Renal cortex interstitium (tissue), 11 donors: ENCODE results near the gene CNTN5. TPM values are rescaled to one million over a fixed set of nuclear protein-coding genes. Genes with fewer than 3 reads are reported as not detected.
"Not testable (repeated sequence)": the region's sequence is repeated elsewhere in the genome, so short reads cannot be mapped to it uniquely, and the experiment has no call there.

ENCODE experiments used
- DNase-seq, 11 donors: peaks; one replicate each; pipeline ENCODE4 v3.0.0-alpha.2; 2013; ENCODE audit warnings: low read depth in 9 of 11, low spot score in 4 of 11; ENCODE audit errors: extremely low read depth in 1 of 11
- polyA plus RNA-seq, 3 donors: library from polyadenylated mRNA; unstranded; fragments of 120-200 nt; gene quantifications; one replicate each; pipeline ENCODE4 v1.2.1, GENCODE V29; 2013; ENCODE audit not compliant: insufficient read length in 3 of 3

Gene CNTN5
- polyA plus RNA-seq, 3 donors = 19.5 to 24.5 (median 20.4) TPM

DNA sequence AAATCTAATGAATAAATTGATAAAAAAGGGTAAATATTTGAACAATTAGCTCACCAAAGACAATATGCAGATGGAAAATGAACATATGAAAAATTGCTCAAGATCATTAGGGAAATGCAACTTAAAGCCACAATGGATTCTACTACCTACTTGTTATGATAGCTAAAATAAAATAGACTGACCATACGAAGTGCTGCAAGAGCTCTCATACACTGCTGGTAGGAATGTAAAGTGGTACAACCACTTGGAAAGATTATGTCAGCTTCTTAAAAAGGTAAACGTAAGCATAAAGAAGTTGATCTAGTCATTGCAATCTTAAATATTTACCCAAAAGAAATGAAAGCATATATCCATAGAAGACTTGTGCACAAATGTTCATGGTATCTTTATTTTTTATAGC is 1162.2 kb downstream of the CNTN5 start:
- DNase-seq = no peak

- no peak for DNase-seq
Measured at GRCh38 chr11:100185588-100185987, 1164.8 kb downstream of the CNTN5 start.

DNA sequence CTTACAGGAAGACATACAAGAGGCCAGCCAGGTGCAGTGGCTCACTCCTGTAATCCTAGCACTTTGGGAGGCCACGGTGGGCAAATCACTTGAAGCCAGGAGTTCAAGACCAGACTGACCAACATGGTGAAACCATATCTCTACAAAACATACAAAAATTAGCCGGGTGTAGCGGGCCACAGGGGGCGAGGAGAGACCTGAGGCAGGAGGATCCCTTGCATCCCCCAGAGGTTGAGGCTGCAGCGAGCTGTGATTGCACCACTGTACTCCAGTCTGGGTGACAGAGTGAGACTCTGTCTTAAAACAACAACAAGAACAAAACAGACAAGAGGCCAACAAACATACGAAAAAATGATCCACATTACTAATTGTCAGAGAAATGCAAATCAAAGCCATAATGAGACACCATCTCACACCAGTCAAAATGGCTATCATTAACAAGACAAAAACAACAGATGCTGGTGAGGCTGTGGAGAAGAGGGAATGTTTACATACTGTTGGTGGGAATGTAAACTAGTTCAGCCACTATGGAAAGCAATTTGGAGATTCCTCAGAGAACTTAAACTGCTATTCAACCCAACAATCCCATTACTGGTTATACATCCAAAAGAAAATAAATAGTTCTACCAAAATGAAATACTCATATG is 1167.5 kb downstream of the CNTN5 start:
- no peak for DNase-seq

DNA sequence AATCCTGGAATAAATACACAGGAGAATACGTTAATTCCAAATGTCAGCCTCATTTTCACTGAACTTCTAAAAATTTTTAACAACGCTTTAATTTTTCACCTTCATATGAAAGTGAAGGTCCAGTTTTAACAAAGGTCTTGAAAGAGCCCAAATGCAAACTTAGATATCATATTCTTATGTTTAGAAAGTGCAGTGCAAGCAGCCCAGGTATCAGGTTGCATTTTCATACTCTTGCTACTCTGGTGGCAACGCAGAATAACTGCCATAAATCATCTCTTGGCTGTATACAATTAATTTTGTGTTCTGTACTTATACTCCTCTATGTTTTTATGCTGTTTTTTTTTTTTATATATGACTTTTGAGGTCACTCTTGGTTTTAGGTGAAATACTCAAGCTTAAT is 1169.6 kb downstream of the CNTN5 start:
- no peak for DNase-seq

GRCh38 chr11:100192181-100192580 is 1171.4 kb downstream of the CNTN5 start:
- no peak for DNase-seq

GRCh38 chr11:100203789-100204188 is 1183.0 kb downstream of the CNTN5 start:
- DNase-seq = no peak

DNA sequence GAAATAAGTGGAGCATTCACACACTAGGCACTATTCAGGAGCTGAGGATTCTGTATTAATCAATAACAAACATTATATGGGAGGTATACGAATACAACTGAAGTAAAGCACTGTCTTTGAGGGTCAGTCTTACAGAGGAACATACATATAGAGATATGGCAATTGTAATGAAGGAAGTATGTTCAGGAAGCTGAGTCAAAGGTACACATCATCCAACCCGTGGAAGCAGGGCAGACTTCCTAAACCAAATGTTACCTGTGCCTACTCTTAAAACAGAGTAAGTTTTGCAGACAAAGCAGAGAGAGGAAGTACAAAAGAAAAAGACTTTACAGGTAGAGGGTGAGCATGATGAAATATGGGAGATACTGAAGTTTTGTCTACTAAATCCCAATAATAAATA is 1185.2 kb downstream of the CNTN5 start:
- DNase-seq = no peak

DNA sequence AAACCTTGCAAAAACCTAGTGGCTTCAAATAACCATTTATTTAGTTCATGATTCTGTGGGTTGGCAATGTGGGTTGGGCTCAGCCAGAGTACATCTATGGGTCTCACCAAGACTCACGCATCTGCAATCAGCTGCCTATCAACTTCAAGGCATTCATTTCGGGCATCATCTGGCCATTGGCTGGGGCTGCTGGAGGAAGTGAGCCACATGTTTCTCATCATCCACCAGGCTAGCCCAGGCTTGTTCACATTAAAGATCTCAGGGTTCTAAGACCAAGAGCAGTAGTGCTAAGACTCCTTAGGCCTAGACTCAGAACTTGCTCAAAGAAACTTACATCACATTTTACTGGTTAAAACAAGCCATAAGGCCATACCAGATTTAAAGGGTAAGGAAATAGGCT is 1187.5 kb downstream of the CNTN5 start:
- DNase-seq = no peak

DNA sequence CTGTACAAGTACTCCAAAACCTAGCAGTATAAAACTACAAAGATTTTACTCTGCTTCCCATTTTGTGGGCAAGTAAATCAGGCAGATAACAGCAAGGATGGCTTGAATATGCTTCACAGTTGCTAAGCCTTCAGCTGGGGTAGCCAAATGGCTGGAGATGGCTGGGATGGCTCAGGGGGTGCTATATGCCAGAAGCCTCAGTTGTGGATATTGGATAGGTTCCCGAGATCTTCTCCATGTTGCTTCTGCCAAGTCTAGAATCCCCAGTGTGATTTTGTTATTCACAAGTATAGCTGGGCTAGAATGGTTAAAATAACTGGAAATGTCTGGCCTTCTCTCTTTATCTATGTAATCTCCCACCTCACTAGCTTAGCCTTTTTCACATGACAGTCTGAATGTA is 1194.0 kb downstream of the CNTN5 start:
- DNase-seq = no peak

- peak in 8 of 11 donors; percentile 6 to 41 (median 24) for DNase-seq
Measured at GRCh38 chr11:100220801-100221200, 1200.1 kb downstream of the CNTN5 start.

DNA sequence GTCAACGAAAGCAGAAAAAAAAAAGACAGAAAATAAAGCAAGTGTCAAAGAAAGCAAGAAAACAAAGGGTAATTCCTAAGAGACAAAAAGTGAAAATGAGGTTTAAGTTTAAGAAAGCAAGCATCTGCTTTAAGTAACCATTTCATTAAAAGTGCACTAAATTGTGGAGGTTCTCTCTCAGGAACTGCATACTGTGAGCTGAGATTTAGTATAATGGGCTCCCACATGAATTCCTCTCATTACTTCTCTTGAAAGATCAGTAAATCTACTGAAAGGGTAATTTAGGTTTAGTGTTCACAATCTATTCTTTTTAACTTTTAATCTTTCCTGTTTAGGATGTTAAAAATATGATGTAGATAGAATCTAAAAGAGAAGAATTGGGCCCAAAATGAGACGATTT is 1201.0 kb downstream of the CNTN5 start:
- peak in 5 of 11 donors; percentile 3 to 19 (median 7) for DNase-seq

GRCh38 chr11:100224541-100225034 is 1203.8 kb downstream of the CNTN5 start:
- DNase-seq = no peak

DNA sequence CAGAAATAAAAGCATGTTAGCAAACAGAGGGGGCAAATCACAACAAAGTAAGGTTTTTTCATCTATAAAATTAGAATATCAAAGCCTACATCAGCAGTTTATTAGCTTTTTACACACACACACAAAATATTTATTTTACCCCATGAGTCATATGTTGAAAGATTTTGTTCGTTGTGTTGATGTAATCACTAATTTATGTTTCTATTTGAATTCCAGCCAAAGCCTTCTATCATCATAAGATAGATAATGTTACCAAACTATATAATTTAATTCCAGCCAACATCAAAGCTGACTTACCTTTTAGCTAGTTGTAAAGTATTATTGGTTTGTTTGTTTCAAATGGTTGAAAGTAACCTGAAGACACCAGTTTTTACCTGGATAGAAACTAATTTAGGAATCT is 1208.3 kb downstream of the CNTN5 start:
- DNase-seq = no peak

DNA sequence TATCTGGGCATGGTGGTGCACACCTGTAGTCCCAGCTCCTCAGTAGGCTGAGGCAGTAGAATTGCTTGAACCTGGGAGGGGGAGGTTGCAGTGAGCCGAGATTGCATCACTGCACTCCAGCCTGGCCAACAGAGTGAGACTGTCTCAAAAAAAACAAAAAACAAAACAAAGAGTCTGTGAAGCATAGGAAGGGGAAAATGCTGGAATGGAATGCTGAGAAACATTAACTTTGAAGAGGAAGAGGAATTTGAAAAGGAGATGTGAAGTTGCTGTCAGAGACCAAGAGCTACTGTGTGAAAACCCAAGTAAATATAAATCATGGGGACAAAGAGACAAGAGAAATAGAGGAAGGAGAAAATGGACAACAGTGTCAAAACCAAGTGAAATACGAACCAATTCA is 1211.3 kb downstream of the CNTN5 start:
- peak in 1 of 11 donors; percentile 12 for DNase-seq

DNA sequence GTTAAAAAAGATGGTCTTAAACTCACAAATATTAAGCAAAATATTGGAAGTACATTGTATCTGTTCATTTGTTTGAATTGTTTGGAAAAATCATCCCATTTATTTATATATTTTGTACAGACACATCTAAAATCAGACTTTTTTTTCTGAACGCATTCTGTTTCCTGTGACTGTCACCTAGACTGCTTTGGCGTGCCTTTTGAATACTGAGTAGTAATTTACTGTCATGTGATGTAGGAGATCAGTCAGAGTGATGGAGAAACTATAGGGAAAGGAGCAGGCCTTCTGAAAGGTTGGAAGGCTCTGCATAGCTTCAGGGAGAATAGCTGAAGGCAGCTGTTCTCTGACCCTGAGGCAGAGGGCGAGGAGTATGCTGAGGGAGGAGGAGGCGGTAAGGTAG is 1214.3 kb downstream of the CNTN5 start:
- DNase-seq = no peak

DNA sequence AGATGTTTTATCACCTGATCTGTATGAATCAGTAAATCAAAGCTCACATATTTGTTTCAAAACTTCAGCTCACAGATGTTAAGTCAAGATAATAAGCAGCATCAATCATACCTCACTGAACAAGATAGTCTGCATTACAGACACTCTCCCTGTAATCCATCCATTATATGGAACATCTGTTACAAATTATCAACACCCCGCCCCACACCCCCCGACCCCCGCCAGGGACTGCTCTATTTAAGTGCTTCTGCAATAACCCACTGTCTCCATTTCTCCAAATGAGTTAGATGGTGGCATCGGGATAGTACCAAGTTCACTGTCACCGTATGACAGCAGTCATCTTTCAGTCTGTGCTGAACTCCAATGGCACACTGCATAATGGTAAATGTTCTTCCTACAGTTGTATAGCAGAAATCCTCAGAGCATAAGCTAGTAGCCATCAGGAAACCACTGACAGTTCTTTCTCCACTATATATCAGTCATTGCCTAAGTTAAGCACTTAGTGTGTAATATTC is 1219.3 kb downstream of the CNTN5 start:
- no peak for DNase-seq

GRCh38 chr11:100247704-100248103 is 1227.0 kb downstream of the CNTN5 start:
- no peak for DNase-seq

DNA sequence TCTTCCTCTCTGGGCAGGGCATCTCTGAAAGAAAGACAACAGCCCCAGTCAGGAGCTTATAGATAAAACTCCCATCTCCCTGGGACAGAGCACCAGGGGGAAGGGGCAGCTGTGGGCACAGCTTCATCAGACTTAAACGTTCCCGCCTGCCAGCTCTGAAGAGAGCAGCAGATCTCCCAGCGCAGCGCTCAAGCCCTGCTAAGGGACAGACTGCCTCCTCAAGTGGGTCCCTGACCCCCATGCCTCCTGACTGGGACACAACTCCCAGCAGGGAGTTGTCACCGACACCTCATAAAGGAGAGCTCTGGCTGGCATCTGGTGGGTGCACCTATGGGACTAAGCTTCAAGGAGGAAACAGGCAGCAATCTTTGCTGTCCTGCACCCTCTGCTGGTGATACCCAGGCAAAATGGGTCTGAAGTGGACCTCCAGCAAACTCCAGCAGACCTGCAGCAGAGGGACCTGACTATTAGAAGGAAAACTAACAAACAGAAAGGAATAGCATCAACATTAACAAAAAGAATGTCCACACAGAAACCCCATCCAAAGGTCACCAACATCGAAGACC is 1236.6 kb downstream of the CNTN5 start:
- DNase-seq = not testable (repeated sequence)

DNA sequence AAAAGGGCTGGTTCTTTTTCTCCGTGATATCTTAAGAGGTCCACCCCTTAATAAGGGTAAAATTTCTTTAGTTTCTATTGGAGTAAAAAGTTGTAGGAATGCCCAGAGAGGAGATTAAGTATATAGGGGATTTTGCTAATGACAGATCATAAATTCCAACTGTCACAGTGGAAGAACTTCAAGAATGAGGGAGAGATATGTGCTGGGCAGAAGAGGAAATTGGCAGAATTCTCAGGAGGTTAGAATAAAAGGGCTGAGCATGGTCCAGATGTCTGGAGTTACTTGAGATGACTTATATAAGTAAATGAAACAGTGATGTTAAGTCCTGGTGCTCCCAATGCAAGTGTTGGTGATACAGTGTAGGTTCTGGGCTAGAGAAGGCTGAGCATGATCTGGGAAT is 1248.8 kb downstream of the CNTN5 start:
- DNase-seq = no peak

DNA sequence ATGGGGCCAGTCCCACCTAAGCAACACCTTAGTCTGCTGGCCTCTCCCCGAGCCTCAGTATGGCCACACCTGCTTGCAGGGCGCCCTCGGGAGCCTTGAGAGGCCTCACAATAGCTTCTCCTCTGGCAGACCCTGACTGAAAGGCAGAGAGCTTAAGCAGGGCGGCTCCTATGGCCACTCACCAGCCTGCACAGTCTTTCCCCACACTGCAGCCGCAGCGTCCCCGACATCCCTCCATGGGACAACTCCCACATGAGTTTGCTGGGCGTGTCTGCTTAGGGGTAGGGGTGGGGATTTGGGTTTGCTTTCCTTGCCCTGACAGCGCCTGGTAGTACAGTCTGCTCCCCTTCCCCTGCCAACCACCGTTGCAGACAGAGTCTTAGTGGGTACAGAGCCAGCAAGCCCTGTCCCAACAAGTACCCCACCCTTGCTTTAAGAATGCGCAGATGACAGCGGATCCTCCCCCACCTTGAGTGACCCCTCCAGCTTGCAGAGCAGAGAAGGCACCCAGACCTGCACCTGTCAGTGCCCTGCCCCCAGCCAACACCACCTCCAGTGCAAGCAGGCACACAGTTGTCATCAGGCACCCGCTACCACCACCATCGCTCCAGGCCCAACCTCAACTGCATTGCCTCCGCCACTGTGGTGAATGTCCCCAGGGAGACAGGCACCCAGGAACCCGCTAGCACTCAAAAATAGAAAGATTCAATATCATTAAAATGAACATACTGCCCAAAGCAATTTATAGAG is 1252.5 kb downstream of the CNTN5 start:
- DNase-seq = no peak
